T-cell (primary cell): ENCODE measurements around the gene DHRS7. TPM values are rescaled to one million over a fixed set of nuclear protein-coding genes. Genes with fewer than 3 reads are reported as not detected.

Experiments
- ATAC-seq, 4 experiments: fragments of 200-7000 bp in 3 of 4; fragments of 150-1000 bp in 1 of 4; cut with Tn5 transposase; replicated peaks in 1 of 4; 1 replicate in 3 of 4; 2 replicates in 1 of 4; pipeline ENCODE4 v1.10.0; 2021; ENCODE audit warnings: moderate library complexity in 3 of 4, mild to moderate bottlenecking in 2 of 4, moderate number of reproducible peaks in 1 of 4
- CTCF ChIA-PET, 2 donors: fragments of 300-600 bp; sonication (Branson Sonifier 250); formaldehyde crosslinking; loops; one replicate each; lab custom pipeline; 2022; ENCODE audit warnings: antibody characterized with exemption in 2 of 2; lab: Charles Lee
- POLR2A ChIA-PET, 2 donors: fragments of 300-600 bp; sonication (Branson Sonifier 250); formaldehyde crosslinking; loops; one replicate each; lab custom pipeline; 2022; ENCODE audit warnings: antibody characterized with exemption in 2 of 2; lab: Charles Lee
- DNase-seq, 35 experiments: peaks; one replicate each; pipeline versions ENCODE4 v3.0.0 to v3.0.0-alpha.2; 2013 to 2023
- H3K27ac ChIP-seq: one replicate; pipeline ENCODE4 v1.5.1; 2013; ENCODE audit warnings: low read length
- H3K27me3 ChIP-seq, 2 experiments: replicated peaks in 1 of 2; 1 replicate in 1 of 2; 2 replicates in 1 of 2; pipeline versions ENCODE4 v1.6.1 to v1.7.0; 2013; ENCODE audit warnings: low read length in 1 of 2, mixed read lengths in 1 of 2; ENCODE audit not compliant: control insufficient read depth in 2 of 2, insufficient read depth in 2 of 2; ENCODE audit errors: extremely low read depth in 1 of 2
- H3K36me3 ChIP-seq, 2 donors: 1 replicate in 1 of 2; 2 replicates in 1 of 2; pipeline versions ENCODE4 v1.6.1 to v1.7.0; 2013; ENCODE audit warnings: low read length in 1 of 2; ENCODE audit not compliant: control insufficient read depth in 2 of 2, insufficient read depth in 1 of 2; ENCODE audit errors: extremely low read depth in 1 of 2
- H3K4me1 ChIP-seq, 2 experiments: 1 replicate in 1 of 2; 2 replicates in 1 of 2; pipeline versions ENCODE4 v1.6.1 to v1.7.0; 2013; ENCODE audit warnings: low read length in 2 of 2, mixed read lengths in 1 of 2; ENCODE audit not compliant: insufficient read depth in 2 of 2, control insufficient read depth in 1 of 2; ENCODE audit errors: extremely low read depth in 1 of 2
- H3K4me3 ChIP-seq, 2 donors: 1 replicate in 1 of 2; 2 replicates in 1 of 2; pipeline versions ENCODE4 v1.5.1 to v1.7.0; 2013; ENCODE audit warnings: mild to moderate bottlenecking in 2 of 2, low read length in 1 of 2, moderate library complexity in 1 of 2; ENCODE audit not compliant: control insufficient read depth in 1 of 2; ENCODE audit errors: extremely low read depth in 1 of 2
- H3K9me3 ChIP-seq: 2 replicates; pipeline ENCODE4 v1.7.0; 2013
- H3K27ac Mint-ChIP-seq, 2 donors: one replicate each; pipeline ENCODE4 v1.8.0; 2020 to 2021; ENCODE audit warnings: mild to moderate bottlenecking in 2 of 2, mixed read lengths in 2 of 2
- H3K27me3 Mint-ChIP-seq, 2 donors: one replicate each; pipeline ENCODE4 v1.8.0; 2021 to 2022; ENCODE audit warnings: mixed read lengths in 2 of 2
- H3K36me3 Mint-ChIP-seq: one replicate; pipeline ENCODE4 v1.8.0; 2021; ENCODE audit warnings: mixed read lengths
- H3K4me1 Mint-ChIP-seq, 3 donors: one replicate each; pipeline ENCODE4 v1.8.0; 2020 to 2022; ENCODE audit warnings: mixed read lengths in 3 of 3, mild to moderate bottlenecking in 1 of 3
- H3K4me3 Mint-ChIP-seq, 3 donors: one replicate each; pipeline ENCODE4 v1.8.0; 2020 to 2022; ENCODE audit warnings: mild to moderate bottlenecking in 3 of 3, mixed read lengths in 3 of 3, moderate library complexity in 3 of 3
- H3K9me3 Mint-ChIP-seq, 3 donors: one replicate each; pipeline ENCODE4 v1.8.0; 2020 to 2022; ENCODE audit warnings: mixed read lengths in 3 of 3
- WGBS: methylation state at CpG from one replicate; pipeline ENCODE4 v1.1.5; 2013; ENCODE audit warnings: missing lambda C conversion rate; ENCODE audit not compliant: insufficient coverage; 5-methylcytosine and 5-hydroxymethylcytosine counted together
- total RNA-seq, 35 experiments: library from RNA in 6 of 35; stranded (reverse) in 6 of 35; fragments of 120-200 nt in 1 of 35; gene quantifications; one replicate each; pipeline versions ENCODE4 v1.2.1 to v1.2.4 and lab custom pipeline; 2013 to 2026

DHRS7 gene
- total RNA-seq, 5 donors from 2014 or later (not counting 1 experiment from before 2014, with no cell fraction given): 37.1 to 66.9 (median 54.0) TPM

GRCh38 chr14:60161196-60162107 is 3.7 kb downstream of the DHRS7 start:
- DNase-seq (no peak), ATAC-seq (no peak)
- Mint-ChIP-seq H3K27ac (peak overlapping the region; percentile 70 to 76), H3K4me3 (no peak overlapping the region), H3K4me1 (peaks cover 64 to 81% (median 79%) of the 10 kb centered on the region in 3 donors), H3K9me3 (no peaks in the 10 kb centered on the region), H3K27me3 (no peaks in the 10 kb centered on the region), H3K36me3 (peaks cover 14% of the 10 kb centered on the region)
- ChIA-PET POLR2A (interaction anchor here (0.7 to 1.8 kb wide), 4 partner anchors 10 to 144 kb away, joined by 3 to 5 read pairs (median 4); no protein-coding TSS in a partner anchor), CTCF (interaction anchor here in 1 of 2 donors (0.6 to 1.7 kb wide), 6 partner anchors 10 to 592 kb away, joined by 3 to 6 read pairs (median 4); no protein-coding TSS in a partner anchor)
- Histone ChIP-seq H3K4me3 (no peak overlapping the region), H3K9me3 (no peaks in the 10 kb centered on the region), H3K4me1 (peaks cover 3 to 34% of the 10 kb centered on the region in 2 experiments), H3K27ac (peak overlapping the region; percentile 43), H3K27me3 (no peaks in the 10 kb centered on the region), H3K36me3 (peaks cover 0 to 2% of the 10 kb centered on the region in 2 donors)
- no CpG with 5 or more reads among the region's 2 CpGs for WGBS

- no peaks in the 10 kb centered on the region for H3K9me3 Mint-ChIP-seq
- no peak overlapping the region for H3K4me3 Mint-ChIP-seq
- POLR2A ChIA-PET: interaction anchor here (0.6 to 1.8 kb wide), 4 partner anchors 9 to 697 kb away, joined by 5 to 11 read pairs (median 7); no protein-coding TSS in a partner anchor
- H3K4me1 Mint-ChIP-seq: peaks cover 65 to 82% (median 79%) of the 10 kb centered on the region in 3 donors
- WGBS: no CpG with 5 or more reads among the region's 7 CpGs
- H3K27me3 ChIP-seq: no peaks in the 10 kb centered on the region
- H3K9me3 ChIP-seq: no peaks in the 10 kb centered on the region
- peaks cover 0 to 2% of the 10 kb centered on the region in 2 donors for H3K36me3 ChIP-seq
- H3K36me3 Mint-ChIP-seq: peaks cover 14% of the 10 kb centered on the region
- DNase-seq: no peak
- CTCF ChIA-PET: interaction anchor here (0.6 to 0.7 kb wide), 4 partner anchors 55 to 195 kb away, joined by 3 to 10 read pairs (median 4); no protein-coding TSS in a partner anchor
- H3K4me1 ChIP-seq: peaks cover 3 to 27% of the 10 kb centered on the region in 2 experiments
- no peak for ATAC-seq
- peak overlapping the region; percentile 31 to 76 for H3K27ac Mint-ChIP-seq
- no peak overlapping the region for H3K4me3 ChIP-seq
- H3K27me3 Mint-ChIP-seq: no peaks in the 10 kb centered on the region
- H3K27ac ChIP-seq: no peak overlapping the region
These were observed 4.8 kb downstream of the DHRS7 start for GRCh38 chr14:60160422-60160821.

- Mint-ChIP-seq H3K9me3 (no peaks in the 10 kb centered on the region), H3K4me3 (peak overlapping the region in 1 of 3 donors; percentile 6), H3K4me1 (peaks cover 65 to 81% (median 77%) of the 10 kb centered on the region in 3 donors), H3K27ac (peak overlapping the region; percentile 76 to 90), H3K36me3 (peaks cover 42% of the 10 kb centered on the region), H3K27me3 (no peaks in the 10 kb centered on the region)
- CTCF ChIA-PET: interaction anchor here (0.7 to 1.6 kb wide), 7 partner anchors 10 to 347 kb away, joined by 3 to 7 read pairs (median 3); partner anchors contain the start of gene DHRS7 (in 2 of the 2)
- Histone ChIP-seq H3K27ac (peak overlapping the region; percentile 45), H3K9me3 (no peaks in the 10 kb centered on the region), H3K4me3 (no peak overlapping the region), H3K4me1 (peaks cover 19 to 20% of the 10 kb centered on the region in 2 experiments), H3K36me3 (peaks cover 0 to 22% of the 10 kb centered on the region in 2 donors), H3K27me3 (no peaks in the 10 kb centered on the region)
- DNase-seq: no peak
- POLR2A ChIA-PET: interaction anchor here in 1 of 2 donors (1.0 kb wide), 1 partner anchor 29 kb away, joined by 3 read pairs; no protein-coding TSS in a partner anchor
- WGBS: no CpG with 5 or more reads among the region's 2 CpGs
- no peak for ATAC-seq
These were observed 10.5 kb downstream of the DHRS7 start for GRCh38 chr14:60154671-60155070.

- WGBS: no CpG with 5 or more reads among the region's 3 CpGs
- Histone ChIP-seq H3K36me3 (peaks cover 0 to 26% of the 10 kb centered on the region in 2 donors), H3K27ac (peak overlapping the region; percentile 45), H3K4me1 (peaks cover 19 to 20% of the 10 kb centered on the region in 2 experiments), H3K4me3 (no peak overlapping the region), H3K9me3 (no peaks in the 10 kb centered on the region), H3K27me3 (no peaks in the 10 kb centered on the region)
- no peaks in the 10 kb centered on the region for H3K9me3 Mint-ChIP-seq
- H3K4me1 Mint-ChIP-seq: peaks cover 58 to 74% (median 70%) of the 10 kb centered on the region in 3 donors
- CTCF ChIA-PET: interaction anchor here (0.6 to 1.6 kb wide), 6 partner anchors 11 to 347 kb away, joined by 3 to 7 read pairs (median 3); partner anchors contain the start of genes DHRS7 (in 1 of the 2) and PPM1A (in 1 of the 2)
- DNase-seq (peak in 2 of 35 experiments; percentile 3 to 26), ATAC-seq (no peak)
- H3K27ac Mint-ChIP-seq: peak overlapping the region; percentile 76 to 90
- POLR2A ChIA-PET: interaction anchor here in 1 of 2 donors (1.0 kb wide), 1 partner anchor 30 kb away, joined by 3 read pairs; no protein-coding TSS in a partner anchor
- H3K36me3 Mint-ChIP-seq: peaks cover 48% of the 10 kb centered on the region
- no peaks in the 10 kb centered on the region for H3K27me3 Mint-ChIP-seq
- peak overlapping the region in 1 of 3 donors; percentile 6 for H3K4me3 Mint-ChIP-seq
These were observed 11.2 kb downstream of the DHRS7 start for GRCh38 chr14:60153991-60154390.

GRCh38 chr14:60151715-60152114 is 13.5 kb downstream of the DHRS7 start:
- Histone ChIP-seq H3K4me1 (peaks cover 19 to 20% of the 10 kb centered on the region in 2 experiments), H3K9me3 (no peaks in the 10 kb centered on the region), H3K27me3 (no peaks in the 10 kb centered on the region), H3K27ac (peak overlapping the region; percentile 52), H3K4me3 (no peak overlapping the region), H3K36me3 (peaks cover 0 to 40% of the 10 kb centered on the region in 2 donors)
- H3K4me1 Mint-ChIP-seq: peaks cover 42 to 54% (median 53%) of the 10 kb centered on the region in 3 donors
- peak overlapping the region; percentile 91 to 94 for H3K27ac Mint-ChIP-seq
- WGBS: 33% methylated on average over 3 of the region's 3 CpGs
- H3K9me3 Mint-ChIP-seq: no peaks in the 10 kb centered on the region
- CTCF ChIA-PET: interaction anchor here (0.6 to 1.8 kb wide), 13 partner anchors 10 to 253 kb away, joined by 3 to 15 read pairs (median 5); partner anchors contain the start of gene DHRS7 (in 1 of the 2)
- DNase-seq (peak; percentile 24 to 80 (median 65)), ATAC-seq (peak; percentile 98 to 100 (median 100))
- H3K4me3 Mint-ChIP-seq: peak overlapping the region in 2 of 3 donors; percentile 3 to 29
- H3K36me3 Mint-ChIP-seq: peaks cover 51% of the 10 kb centered on the region
- no peaks in the 10 kb centered on the region for H3K27me3 Mint-ChIP-seq
- POLR2A ChIA-PET: interaction anchor here (0.5 to 1.1 kb wide), 8 partner anchors 9 to 185 kb away, joined by 3 to 6 read pairs (median 4); partner anchors contain the start of gene PCNX4 (in 1 of the 2)
